Panc1 (cell line): ENCODE results near the gene NTSR2. TPM values are rescaled to one million over a fixed set of nuclear protein-coding genes. Genes with fewer than 3 reads are reported as not detected.
A peak's percentile ranks its signal among the peaks of the same experiment; 100 is the strongest.

ENCODE experiments used
- ATAC-seq: fragments of 200-7000 bp; cut with Tn5 transposase; 2 replicates; pipeline ENCODE4 v1.9.1; 2020; ENCODE audit warnings: mild to moderate bottlenecking, moderate library complexity
- BruUV-seq: library from RNA; stranded (reverse); fragments of 400-500 nt; replicated peaks from 2 replicates; lab custom pipeline; 2021; lab: Mats Ljungman, UMichigan
- CTCF ChIA-PET: fragments of 300-600 bp; sonication (Branson Sonifier 250); formaldehyde crosslinking; loops from one replicate; lab custom pipeline; 2022; ENCODE audit warnings: antibody characterized with exemption; lab: Charles Lee
- POLR2A ChIA-PET: fragments of 300-600 bp; sonication (Branson Sonifier 250); formaldehyde crosslinking; loops from one replicate; lab custom pipeline; 2022; ENCODE audit warnings: antibody characterized with exemption; lab: Charles Lee
- DNase-seq: peaks from one replicate; pipeline ENCODE4 v3.0.0-alpha.2; 2010; ENCODE audit warnings: low read depth, low spot score
- H3K27ac ChIP-seq: 2 replicates; pipeline ENCODE4 v1.5.1; 2011; ENCODE audit warnings: mild to moderate bottlenecking, low read length, inconsistent platforms
- H3K27me3 ChIP-seq: fragments of 200-500 bp; sonication (Bioruptor generic); 2 replicates; pipeline ENCODE4 v1.6.0; 2014; ENCODE audit warnings: low read length, inconsistent platforms; ENCODE audit not compliant: control insufficient read depth, insufficient read depth
- H3K36me3 ChIP-seq: fragments of 200-500 bp; sonication (Bioruptor generic); 2 replicates; pipeline ENCODE4 v1.5.1; 2014; ENCODE audit warnings: inconsistent platforms, mild to moderate bottlenecking, low read length, moderate library complexity; ENCODE audit not compliant: control insufficient read depth, insufficient read depth
- H3K4me1 ChIP-seq: 2 replicates; pipeline ENCODE4 v1.5.1; 2011; ENCODE audit warnings: inconsistent platforms, mild to moderate bottlenecking, low read length, moderate library complexity; ENCODE audit not compliant: control insufficient read depth, insufficient read depth
- H3K4me3 ChIP-seq, 2 experiments: 2 replicates each; pipeline ENCODE4 v1.5.1; 2011 to 2012; ENCODE audit warnings: low read depth in 2 of 2, low read length in 2 of 2, mild to moderate bottlenecking in 2 of 2, inconsistent platforms in 1 of 2, moderate library complexity in 1 of 2
- H3K9me3 ChIP-seq: fragments of 200-500 bp; sonication (Bioruptor generic); 2 replicates; pipeline ENCODE4 v1.5.1; 2014; ENCODE audit warnings: low read depth, mild to moderate bottlenecking, inconsistent platforms, low read length, moderate library complexity; ENCODE audit not compliant: control insufficient read depth, insufficient read depth
- POLR2AphosphoS5 ChIP-seq: IDR thresholded peaks from 2 replicates; pipeline ENCODE4 v1.6.1; 2012; ENCODE audit warnings: mild to moderate bottlenecking, low read depth, low read length, moderate library complexity
- SIN3A ChIP-seq: IDR thresholded peaks from 2 replicates; pipeline ENCODE4 v1.6.1; 2012; ENCODE audit warnings: low read depth, mild to moderate bottlenecking, low read length, moderate library complexity, borderline replicate concordance; ENCODE audit not compliant: insufficient read depth
- TCF7L2 ChIP-seq: IDR thresholded peaks from 2 replicates; pipeline ENCODE4 v1.6.1; 2011; ENCODE audit warnings: mild to moderate bottlenecking, low read depth, low read length, inconsistent platforms
- in situ Hi-C: cut with HindIII; loops from 2 replicates; pipeline ENCODE4 v1.10.0; 2016; ENCODE audit warnings: low sequenced_read_pairs, low pct_unique_long_range_greater_than_20kb
- intact Hi-C: fragments of 100-400 bp; cut with micrococcal nuclease; formaldehyde crosslinking; loops from one replicate; pipeline ENCODE4 v1.10.0; 2022; ENCODE audit not compliant: unreplicated experiment
- total RNA-seq: library from RNA; stranded (reverse); gene quantifications from one replicate; pipeline ENCODE4 v1.2.1, GENCODE V29; 2021; ENCODE audit not compliant: unreplicated experiment
- TF ChIP-seq, protein P1 (sequence below), 2 experiments: IDR thresholded peaks; 2 replicates each; pipeline ENCODE4 v1.6.1; 2011 to 2012; ENCODE audit warnings: low read depth in 2 of 2, control low read depth in 1 of 2, low read length in 1 of 2, mild to moderate bottlenecking in 1 of 2, moderate library complexity in 1 of 2; ENCODE audit not compliant: insufficient read depth in 1 of 2
- TF ChIP-seq, protein P2 (sequence below): fragments of 450-650 bp; IDR thresholded peaks from 2 replicates; pipeline ENCODE4 v1.5.1; 2017; ENCODE audit warnings: mild to moderate bottlenecking

The NTSR2 gene
- total RNA-seq, 1 experiment from 2014 or later, result 0.15 TPM

DNA sequence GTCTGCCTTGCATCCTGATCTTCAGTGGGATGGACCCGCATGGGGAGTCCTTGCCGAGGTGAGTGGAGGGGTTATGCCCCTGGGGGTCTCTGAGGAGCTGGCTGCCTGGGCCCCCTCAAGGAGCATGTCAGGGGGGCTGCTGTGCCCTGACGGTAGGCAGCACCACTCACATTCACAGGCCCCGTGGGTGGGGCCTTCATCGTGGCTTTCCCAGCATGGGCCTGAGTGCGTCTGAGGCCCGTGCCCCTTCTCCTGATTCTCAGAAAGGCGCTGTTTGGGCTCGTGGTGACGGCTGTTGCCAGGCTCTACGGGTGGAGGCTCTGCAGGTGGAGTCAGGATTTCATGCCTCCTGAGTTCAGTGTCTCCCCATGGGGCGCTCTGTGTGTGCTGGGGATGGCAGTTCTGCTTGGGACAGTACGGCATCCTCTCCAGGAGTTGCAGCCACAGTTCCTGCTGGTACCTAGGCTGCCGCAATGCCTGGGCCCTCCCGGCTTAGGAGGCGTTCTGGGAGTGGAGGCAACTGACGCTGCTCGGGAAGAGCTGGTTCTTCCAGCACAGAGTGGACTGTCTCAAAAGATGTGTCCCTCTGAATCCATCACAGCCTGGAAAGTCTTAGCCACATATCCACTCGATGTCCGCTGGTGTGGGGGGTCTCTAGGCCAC is 57.3 kb downstream of the NTSR2 start:
- Histone ChIP-seq H3K27me3 (peaks cover 7% of the 10 kb centered on the region; the same call in 1 of the 2 replicates), H3K4me3 (no peak overlapping the region), H3K36me3 (no peaks in the 10 kb centered on the region), H3K27ac (no peak overlapping the region), H3K9me3 (no peaks in the 10 kb centered on the region), H3K4me1 (no peaks in the 10 kb centered on the region)
- TF ChIP-seq SIN3A, result no peak
- TF ChIP-seq POLR2AphosphoS5, result no peak
- TF ChIP-seq, protein P1, sequence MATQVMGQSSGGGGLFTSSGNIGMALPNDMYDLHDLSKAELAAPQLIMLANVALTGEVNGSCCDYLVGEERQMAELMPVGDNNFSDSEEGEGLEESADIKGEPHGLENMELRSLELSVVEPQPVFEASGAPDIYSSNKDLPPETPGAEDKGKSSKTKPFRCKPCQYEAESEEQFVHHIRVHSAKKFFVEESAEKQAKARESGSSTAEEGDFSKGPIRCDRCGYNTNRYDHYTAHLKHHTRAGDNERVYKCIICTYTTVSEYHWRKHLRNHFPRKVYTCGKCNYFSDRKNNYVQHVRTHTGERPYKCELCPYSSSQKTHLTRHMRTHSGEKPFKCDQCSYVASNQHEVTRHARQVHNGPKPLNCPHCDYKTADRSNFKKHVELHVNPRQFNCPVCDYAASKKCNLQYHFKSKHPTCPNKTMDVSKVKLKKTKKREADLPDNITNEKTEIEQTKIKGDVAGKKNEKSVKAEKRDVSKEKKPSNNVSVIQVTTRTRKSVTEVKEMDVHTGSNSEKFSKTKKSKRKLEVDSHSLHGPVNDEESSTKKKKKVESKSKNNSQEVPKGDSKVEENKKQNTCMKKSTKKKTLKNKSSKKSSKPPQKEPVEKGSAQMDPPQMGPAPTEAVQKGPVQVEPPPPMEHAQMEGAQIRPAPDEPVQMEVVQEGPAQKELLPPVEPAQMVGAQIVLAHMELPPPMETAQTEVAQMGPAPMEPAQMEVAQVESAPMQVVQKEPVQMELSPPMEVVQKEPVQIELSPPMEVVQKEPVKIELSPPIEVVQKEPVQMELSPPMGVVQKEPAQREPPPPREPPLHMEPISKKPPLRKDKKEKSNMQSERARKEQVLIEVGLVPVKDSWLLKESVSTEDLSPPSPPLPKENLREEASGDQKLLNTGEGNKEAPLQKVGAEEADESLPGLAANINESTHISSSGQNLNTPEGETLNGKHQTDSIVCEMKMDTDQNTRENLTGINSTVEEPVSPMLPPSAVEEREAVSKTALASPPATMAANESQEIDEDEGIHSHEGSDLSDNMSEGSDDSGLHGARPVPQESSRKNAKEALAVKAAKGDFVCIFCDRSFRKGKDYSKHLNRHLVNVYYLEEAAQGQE (IDR thresholded peaks at IDR 0.05; ENCODE audit: insufficient read depth in 1 of 2, low read depth in 2 of 2, low read length in 1 of 2), result no peak
- TF ChIP-seq TCF7L2, result no peak
- TF ChIP-seq, protein P2, sequence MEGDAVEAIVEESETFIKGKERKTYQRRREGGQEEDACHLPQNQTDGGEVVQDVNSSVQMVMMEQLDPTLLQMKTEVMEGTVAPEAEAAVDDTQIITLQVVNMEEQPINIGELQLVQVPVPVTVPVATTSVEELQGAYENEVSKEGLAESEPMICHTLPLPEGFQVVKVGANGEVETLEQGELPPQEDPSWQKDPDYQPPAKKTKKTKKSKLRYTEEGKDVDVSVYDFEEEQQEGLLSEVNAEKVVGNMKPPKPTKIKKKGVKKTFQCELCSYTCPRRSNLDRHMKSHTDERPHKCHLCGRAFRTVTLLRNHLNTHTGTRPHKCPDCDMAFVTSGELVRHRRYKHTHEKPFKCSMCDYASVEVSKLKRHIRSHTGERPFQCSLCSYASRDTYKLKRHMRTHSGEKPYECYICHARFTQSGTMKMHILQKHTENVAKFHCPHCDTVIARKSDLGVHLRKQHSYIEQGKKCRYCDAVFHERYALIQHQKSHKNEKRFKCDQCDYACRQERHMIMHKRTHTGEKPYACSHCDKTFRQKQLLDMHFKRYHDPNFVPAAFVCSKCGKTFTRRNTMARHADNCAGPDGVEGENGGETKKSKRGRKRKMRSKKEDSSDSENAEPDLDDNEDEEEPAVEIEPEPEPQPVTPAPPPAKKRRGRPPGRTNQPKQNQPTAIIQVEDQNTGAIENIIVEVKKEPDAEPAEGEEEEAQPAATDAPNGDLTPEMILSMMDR, result no peak
- intact Hi-C loops, result no loop called here
- 0 out of 2 replicates have a peak, but pooled peaks have one; percentile 28 for ATAC-seq
- DNase-seq, result no peak
- no TSS peak for BruUV-seq
- CTCF ChIA-PET, result no interaction called here
- POLR2A ChIA-PET, result no interaction called here
- in situ Hi-C loops, result no loop called here

DNA sequence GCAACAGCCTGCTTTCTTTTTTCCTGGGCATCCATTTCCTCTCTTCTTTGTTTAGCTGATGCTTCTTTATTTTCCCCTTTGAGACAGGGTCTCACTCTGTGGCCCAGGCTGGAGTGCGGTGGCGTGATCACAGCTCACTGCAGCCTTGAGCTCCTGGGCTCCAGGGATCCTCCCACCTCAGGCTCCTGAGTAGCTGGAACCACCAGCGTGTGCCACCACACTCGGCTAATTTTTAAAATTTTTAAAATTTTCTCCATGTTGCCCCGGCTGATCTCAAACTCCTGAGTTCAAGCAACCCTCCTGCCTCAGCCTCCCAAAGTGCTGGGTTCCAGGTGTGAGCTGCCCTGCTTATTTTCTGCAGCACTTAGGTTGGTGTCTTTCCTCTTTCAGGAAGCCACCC is 58.7 kb downstream of the NTSR2 start:
- H3K4me1 ChIP-seq, result no peaks in the 10 kb centered on the region
- DNase-seq (no peak), ATAC-seq (no peak)
- TF ChIP-seq TCF7L2, result no peak
- TF ChIP-seq SIN3A, result no peak
- in situ Hi-C loops, result no loop called here
- H3K36me3 ChIP-seq, result no peaks in the 10 kb centered on the region
- BruUV-seq, result no TSS peak
- H3K27ac ChIP-seq, result no peak overlapping the region
- no peaks in the 10 kb centered on the region for H3K9me3 ChIP-seq
- no peak overlapping the region for H3K4me3 ChIP-seq
- ChIA-PET CTCF (no interaction called here), POLR2A (no interaction called here)
- H3K27me3 ChIP-seq, result peaks cover 7% of the 10 kb centered on the region; the same call in 1 of the 2 replicates
- intact Hi-C loops, result no loop called here

DNA sequence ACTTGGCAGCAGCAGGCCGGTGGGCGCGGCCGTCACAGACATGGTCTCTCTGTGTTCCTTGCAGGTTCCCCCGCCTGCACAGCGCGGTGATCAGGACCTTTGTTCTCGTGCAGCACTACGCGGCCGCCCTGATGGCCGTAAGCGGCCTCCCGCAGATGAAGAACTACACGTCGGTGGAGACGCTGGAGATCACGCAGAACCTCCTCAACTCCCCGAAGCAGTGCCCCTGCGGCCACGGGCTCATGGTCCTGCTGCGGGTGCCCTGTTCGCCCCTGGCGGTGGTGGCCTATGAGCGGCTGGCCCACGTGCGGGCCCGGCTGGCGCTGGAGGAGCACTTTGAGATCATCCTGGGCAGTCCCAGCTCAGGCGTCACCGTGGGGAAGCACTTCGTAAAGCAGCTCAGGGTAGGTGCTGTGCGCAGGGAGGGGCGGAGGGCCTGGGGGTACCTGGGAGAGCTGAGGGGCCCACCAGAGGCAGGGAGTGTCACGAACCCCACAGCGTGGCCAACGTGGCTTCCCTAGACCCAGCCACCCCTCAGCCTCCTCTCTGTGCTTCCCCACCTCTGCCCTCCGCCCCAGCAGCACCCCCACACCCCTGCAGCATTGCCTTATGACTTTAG is 59.3 kb downstream of the NTSR2 start:
- TF ChIP-seq SIN3A, result no peak
- no peak for TF ChIP-seq TCF7L2
- no peaks in the 10 kb centered on the region for H3K9me3 ChIP-seq
- in situ Hi-C loops, result no loop called here
- intact Hi-C loops, result no loop called here
- no peaks in the 10 kb centered on the region for H3K36me3 ChIP-seq
- no peaks in the 10 kb centered on the region for H3K4me1 ChIP-seq
- CTCF ChIA-PET, result no interaction called here
- ATAC-seq (no peak), DNase-seq (no peak)
- POLR2A ChIA-PET, result no interaction called here
- H3K27me3 ChIP-seq, result peaks cover 7% of the 10 kb centered on the region; the same call in 1 of the 2 replicates
- no peak overlapping the region for H3K4me3 ChIP-seq
- H3K27ac ChIP-seq, result no peak overlapping the region
- no TSS peak for BruUV-seq

Other genes with a start within 250 kb of the NTSR2 start
- gene E2F6, start 204.0 kb downstream of the NTSR2 start, total RNA-seq, result 23.9 TPM
- 0.90 TPM for gene GREB1, start 136.2 kb downstream of the NTSR2 start, total RNA-seq
- 51.8 TPM for gene LPIN1, start 76.4 kb upstream of the NTSR2 start, total RNA-seq